Mesothelial cell of epicardium (in vitro differentiated cells): ENCODE measurements around the gene P2RX6. TPM values are rescaled to one million over a fixed set of nuclear protein-coding genes. Genes with fewer than 3 reads are reported as not detected.

Experiments
- DNase-seq, 2 experiments: peaks; one replicate each; pipeline ENCODE4 v3.0.0; 2021; ENCODE audit warnings: low spot score in 2 of 2; ENCODE audit not compliant: unreplicated experiment in 2 of 2
- H3K27ac Mint-ChIP-seq: 2 replicates; pipeline ENCODE4 v1.8.0; 2021; ENCODE audit warnings: mixed read lengths
- H3K27me3 Mint-ChIP-seq: 2 replicates; pipeline ENCODE4 v1.8.0; 2021; ENCODE audit warnings: low read depth, mixed read lengths
- H3K36me3 Mint-ChIP-seq: 2 replicates; pipeline ENCODE4 v1.8.0; 2021; ENCODE audit warnings: mixed read lengths
- H3K4me1 Mint-ChIP-seq: 2 replicates; pipeline ENCODE4 v1.8.0; 2021; ENCODE audit warnings: mixed read lengths
- H3K4me3 Mint-ChIP-seq: 2 replicates; pipeline ENCODE4 v1.8.0; 2021; ENCODE audit warnings: mild to moderate bottlenecking, moderate library complexity, mixed read lengths
- H3K9me3 Mint-ChIP-seq: 2 replicates; pipeline ENCODE4 v1.8.0; 2021; ENCODE audit warnings: mixed read lengths
- total RNA-seq: library from RNA; stranded (reverse); gene quantifications from 3 replicates; pipeline ENCODE4 v1.2.1, GENCODE V29; 2021
- TF ChIP-seq, protein P1 (sequence below): fragments of 200-600 bp; sonication (generic); IDR thresholded peaks from one replicate; pipeline ENCODE4 v1.5.0; 2021; ENCODE audit warnings: antibody characterized with exemption; ENCODE audit not compliant: unreplicated experiment

The P2RX6 gene
- total RNA-seq, 1 donor from 2014 or later: 0.72 TPM

DNA sequence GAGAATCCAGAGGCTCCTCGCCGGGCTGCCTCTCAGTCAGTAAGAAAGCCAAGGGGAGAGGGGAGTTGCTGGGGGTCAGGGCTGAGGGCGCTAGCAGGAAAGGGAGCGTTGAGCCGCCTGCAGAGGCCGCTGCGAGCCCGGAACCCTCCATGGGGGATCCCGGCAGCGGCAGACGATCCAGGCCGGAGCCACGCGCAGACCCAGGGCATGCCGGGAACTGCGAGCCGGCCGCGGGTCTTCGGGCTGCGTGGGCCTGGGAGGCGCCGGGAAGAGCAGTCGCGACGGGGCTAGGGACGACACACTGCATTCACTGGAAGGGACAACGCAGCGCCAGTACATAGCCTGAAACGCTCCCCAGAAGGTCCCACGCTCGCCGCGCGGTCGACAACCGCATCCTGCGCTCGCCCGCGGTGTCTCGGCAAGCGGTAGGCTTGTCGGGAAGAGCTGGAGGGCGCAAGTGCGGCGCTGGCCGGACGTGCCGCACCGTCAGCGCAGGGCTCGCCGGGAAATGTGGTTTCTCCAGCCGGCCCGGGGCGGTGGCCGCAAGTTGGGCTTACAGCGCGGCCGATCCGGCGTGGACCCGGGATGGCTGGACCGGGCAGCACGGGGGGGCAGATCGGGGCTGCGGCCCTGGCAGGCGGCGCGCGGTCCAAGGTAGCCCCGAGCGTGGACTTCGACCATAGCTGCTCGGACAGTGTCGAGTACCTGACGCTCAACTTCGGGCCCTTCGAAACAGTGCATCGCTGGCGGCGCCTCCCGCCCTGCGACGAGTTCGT lies 33.0 kb upstream of the P2RX6 start, which contains the start of gene LZTR1:
LZTR1 (plus strand) TSS at position 511 of the 776 bp plus-strand sequence; CDS start at position 586, 75 bp downstream.
- DNase-seq: peak; percentile 53 to 79
- TF ChIP-seq, protein P1, sequence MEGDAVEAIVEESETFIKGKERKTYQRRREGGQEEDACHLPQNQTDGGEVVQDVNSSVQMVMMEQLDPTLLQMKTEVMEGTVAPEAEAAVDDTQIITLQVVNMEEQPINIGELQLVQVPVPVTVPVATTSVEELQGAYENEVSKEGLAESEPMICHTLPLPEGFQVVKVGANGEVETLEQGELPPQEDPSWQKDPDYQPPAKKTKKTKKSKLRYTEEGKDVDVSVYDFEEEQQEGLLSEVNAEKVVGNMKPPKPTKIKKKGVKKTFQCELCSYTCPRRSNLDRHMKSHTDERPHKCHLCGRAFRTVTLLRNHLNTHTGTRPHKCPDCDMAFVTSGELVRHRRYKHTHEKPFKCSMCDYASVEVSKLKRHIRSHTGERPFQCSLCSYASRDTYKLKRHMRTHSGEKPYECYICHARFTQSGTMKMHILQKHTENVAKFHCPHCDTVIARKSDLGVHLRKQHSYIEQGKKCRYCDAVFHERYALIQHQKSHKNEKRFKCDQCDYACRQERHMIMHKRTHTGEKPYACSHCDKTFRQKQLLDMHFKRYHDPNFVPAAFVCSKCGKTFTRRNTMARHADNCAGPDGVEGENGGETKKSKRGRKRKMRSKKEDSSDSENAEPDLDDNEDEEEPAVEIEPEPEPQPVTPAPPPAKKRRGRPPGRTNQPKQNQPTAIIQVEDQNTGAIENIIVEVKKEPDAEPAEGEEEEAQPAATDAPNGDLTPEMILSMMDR: no peak
- Mint-ChIP-seq H3K27ac (peak within 1 kb of the TSS; percentile 89), H3K9me3 (peaks cover 3% of the 10 kb centered on the region), H3K27me3 (peaks cover 7% of the 10 kb centered on the region), H3K4me1 (peaks cover 35% of the 10 kb centered on the region), H3K4me3 (peak within 1 kb of the TSS; percentile 99), H3K36me3 (peaks cover 8% of the 10 kb centered on the region)

- Mint-ChIP-seq H3K9me3 (peaks cover 3% of the 10 kb centered on the region), H3K36me3 (peaks cover 9% of the 10 kb centered on the region), H3K4me3 (peak overlapping the region; percentile 99), H3K27me3 (peaks cover 7% of the 10 kb centered on the region), H3K27ac (peak overlapping the region; percentile 88), H3K4me1 (peaks cover 35% of the 10 kb centered on the region)
- DNase-seq: no peak
- TF ChIP-seq, protein P1: no peak
Measured at GRCh38 chr22:20982563-20982882, 32.4 kb upstream of the P2RX6 start.

DNA sequence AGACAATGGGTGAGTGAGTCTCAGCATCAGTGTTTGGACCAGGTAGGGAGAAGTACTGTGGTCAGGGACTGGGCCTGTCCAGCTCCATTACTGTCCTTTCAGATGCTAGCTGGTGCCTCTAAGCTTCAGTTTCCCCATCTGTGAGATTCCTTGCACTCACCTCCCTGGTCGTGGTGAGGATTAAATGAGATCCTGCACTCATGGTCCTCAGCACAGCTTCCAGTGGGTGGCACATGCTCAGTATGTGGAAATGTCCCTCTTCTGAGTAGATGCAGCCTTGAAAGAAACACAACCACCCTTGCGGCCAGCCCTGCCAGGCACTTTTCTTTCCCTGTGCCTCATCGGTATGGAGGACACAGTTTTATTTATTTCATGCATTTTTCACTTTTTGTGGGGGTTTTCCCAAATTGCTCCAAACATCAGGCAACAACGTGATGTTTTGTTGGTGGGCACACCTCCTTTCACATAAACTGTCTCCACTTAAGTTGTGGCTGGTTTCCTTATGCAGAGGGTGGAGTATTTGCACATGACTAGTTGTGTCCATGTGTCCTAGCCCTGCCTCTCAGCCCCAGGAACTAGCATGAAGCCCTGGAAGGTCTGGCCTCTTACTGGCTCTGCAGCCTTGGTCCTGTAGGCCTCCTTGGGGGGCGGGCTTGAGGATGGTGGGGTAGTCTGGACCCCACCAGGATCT lies 31.7 kb upstream of the P2RX6 start:
- Mint-ChIP-seq H3K27ac (peak overlapping the region; percentile 88), H3K4me1 (peaks cover 35% of the 10 kb centered on the region), H3K9me3 (peaks cover 3% of the 10 kb centered on the region), H3K27me3 (peaks cover 7% of the 10 kb centered on the region), H3K4me3 (peak overlapping the region; percentile 99), H3K36me3 (peaks cover 16% of the 10 kb centered on the region)
- no peak for DNase-seq
- TF ChIP-seq, protein P1: no peak

DNA sequence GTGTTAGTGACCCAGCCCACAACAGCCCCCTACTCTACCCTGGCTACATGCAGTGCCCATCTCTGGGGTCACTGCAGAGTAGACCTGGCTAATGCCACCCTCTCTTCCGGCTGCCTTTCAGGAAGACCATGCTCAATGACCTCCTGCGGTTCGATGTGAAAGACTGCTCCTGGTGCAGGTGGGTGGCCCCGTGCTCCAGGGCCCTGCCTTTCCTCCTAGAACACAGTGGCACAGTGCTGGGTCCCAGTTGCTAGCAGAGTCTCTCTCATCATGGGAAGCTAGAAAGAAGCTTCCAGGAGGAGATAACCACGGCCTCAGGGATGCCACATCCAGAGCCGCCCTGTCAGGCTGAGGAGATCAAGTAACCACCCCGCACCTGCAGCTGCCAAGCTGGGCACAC lies 29.2 kb upstream of the P2RX6 start:
- Mint-ChIP-seq H3K4me1 (peaks cover 20% of the 10 kb centered on the region), H3K36me3 (peaks cover 17% of the 10 kb centered on the region), H3K27ac (no peak overlapping the region), H3K4me3 (no peak overlapping the region), H3K9me3 (no peaks in the 10 kb centered on the region), H3K27me3 (no peaks in the 10 kb centered on the region)
- TF ChIP-seq, protein P1: no peak
- DNase-seq: no peak

GRCh38 chr22:20986365-20986764 lies 28.6 kb upstream of the P2RX6 start:
- Mint-ChIP-seq H3K36me3 (peaks cover 18% of the 10 kb centered on the region), H3K27ac (no peak overlapping the region), H3K9me3 (no peaks in the 10 kb centered on the region)

More at GRCh38 chr22:20986365-20986764, 28.6 kb upstream of the P2RX6 start:
- no peak overlapping the region for H3K4me3 Mint-ChIP-seq
- DNase-seq: no peak
- TF ChIP-seq, protein P1: no peak
- H3K4me1 Mint-ChIP-seq: peaks cover 14% of the 10 kb centered on the region
- H3K27me3 Mint-ChIP-seq: no peaks in the 10 kb centered on the region
